Skin epidermis (tissue), 12 donors: Measurements from ENCODE around the gene TLE4.
"Not testable (repeated sequence)": the region's sequence is repeated elsewhere in the genome, so short reads cannot be mapped to it uniquely, and the experiment has no call there.

Experiments
- H3K27ac ChIP-seq, 21 experiments: fragments of 200-600 bp; sonication (generic) in 11 of 21; one replicate each; pipeline ENCODE4 v1.5.0; 2020; ENCODE audit warnings: mild to moderate bottlenecking in 3 of 21, inconsistent platforms in 2 of 21, moderate library complexity in 2 of 21
- H3K4me3 ChIP-seq, 7 experiments: fragments of 200-600 bp; sonication (generic) in 2 of 7; one replicate each; pipeline ENCODE4 v1.5.0; 2020; ENCODE audit warnings: inconsistent platforms in 2 of 7, mild to moderate bottlenecking in 2 of 7, moderate library complexity in 1 of 7

Gene TLE4

DNA sequence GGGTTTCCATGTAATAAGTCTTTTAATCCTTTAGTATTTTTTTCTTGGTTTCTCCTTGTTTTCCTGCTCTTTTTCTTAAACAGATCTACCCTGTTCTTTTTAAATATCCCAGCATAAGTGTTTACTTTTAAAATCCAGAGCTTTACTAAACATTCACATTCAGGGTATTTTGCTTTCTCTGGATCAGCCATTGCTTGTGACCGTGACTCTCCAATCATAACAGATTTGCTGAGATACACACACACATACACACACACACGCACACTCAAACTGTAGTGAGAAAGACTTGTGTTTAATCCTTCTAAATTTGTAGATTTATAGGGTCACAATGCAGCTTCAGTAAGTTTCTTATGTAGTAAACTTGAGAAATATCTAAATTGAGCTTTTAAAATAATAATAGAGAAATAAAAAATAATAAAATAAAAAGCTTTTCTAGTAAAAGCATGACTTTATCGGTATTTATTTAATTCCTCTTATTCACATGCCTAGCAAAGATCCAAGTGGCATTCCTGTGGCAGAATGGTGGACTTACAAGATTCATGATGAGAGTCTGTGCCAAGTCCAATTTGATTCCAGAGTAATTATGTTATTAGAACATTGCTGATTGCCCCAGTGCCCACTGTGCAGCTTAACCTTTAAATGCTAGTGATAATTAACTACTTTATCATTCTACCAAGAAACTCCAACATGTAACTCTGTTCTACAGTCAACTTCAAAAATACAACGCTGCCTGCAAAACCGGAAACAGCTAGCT, 129.0 kb downstream of the TLE4 start:
- H3K4me3 ChIP-seq: no peak overlapping the region
- H3K27ac ChIP-seq: no peak overlapping the region

DNA sequence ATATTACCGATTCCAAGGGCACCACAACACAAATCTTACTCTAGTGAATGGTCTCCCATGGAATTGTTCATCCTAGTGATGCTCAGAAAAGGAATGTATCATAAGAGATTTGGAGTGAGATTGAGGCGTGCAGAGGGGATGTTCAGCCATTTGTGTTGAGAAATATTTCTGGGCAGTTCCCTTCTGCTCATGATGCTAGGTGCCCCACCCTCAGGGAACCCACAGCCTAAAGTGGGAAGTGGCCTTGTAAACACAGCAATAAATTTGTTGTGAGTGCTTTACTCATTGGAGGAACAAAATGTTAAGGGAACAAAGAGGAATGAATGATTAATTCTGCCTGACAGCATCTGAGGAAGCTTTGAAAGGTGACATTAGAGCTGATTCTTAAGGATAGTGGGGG, 129.9 kb downstream of the TLE4 start:
- Histone ChIP-seq H3K4me3 (no peak overlapping the region), H3K27ac (no peak overlapping the region)

DNA sequence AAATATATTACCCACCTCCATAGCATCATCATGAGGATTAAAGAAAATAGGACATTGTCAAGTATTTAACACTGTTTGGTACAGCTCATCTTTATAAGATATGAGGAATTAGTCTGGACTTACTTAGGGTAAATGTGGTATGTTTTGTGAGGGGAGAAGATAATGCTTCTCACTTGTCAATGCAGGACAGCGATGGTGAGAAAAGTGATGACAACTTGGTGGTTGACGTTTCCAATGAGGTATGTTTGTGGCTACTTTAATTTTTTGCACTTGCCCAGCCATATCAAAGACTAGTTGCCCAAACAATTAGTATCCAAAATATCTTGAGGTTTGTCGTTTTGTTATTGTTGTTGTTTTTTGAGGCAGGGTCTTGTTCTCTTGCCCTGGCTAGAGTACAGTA, 133.9 kb downstream of the TLE4 start:
- Histone ChIP-seq H3K4me3 (no peak overlapping the region), H3K27ac (no peak overlapping the region)

DNA sequence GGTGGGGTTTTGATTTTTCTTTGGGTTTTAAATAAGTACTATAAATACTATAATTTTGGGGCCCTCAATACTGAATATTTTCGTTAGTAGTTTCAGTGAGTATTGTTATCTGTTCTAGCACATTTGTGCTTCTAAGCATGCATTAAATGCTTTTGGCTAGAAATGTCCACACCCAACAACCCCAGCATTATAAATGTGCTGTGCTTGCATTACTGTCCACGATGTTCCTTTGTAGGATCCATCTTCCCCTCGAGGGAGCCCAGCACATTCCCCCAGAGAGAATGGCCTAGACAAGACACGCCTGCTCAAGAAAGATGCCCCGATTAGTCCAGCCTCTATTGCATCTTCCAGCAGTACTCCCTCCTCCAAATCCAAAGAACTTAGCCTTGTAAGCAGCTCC, 134.7 kb downstream of the TLE4 start:
- Histone ChIP-seq H3K4me3 (no peak overlapping the region), H3K27ac (no peak overlapping the region)

DNA sequence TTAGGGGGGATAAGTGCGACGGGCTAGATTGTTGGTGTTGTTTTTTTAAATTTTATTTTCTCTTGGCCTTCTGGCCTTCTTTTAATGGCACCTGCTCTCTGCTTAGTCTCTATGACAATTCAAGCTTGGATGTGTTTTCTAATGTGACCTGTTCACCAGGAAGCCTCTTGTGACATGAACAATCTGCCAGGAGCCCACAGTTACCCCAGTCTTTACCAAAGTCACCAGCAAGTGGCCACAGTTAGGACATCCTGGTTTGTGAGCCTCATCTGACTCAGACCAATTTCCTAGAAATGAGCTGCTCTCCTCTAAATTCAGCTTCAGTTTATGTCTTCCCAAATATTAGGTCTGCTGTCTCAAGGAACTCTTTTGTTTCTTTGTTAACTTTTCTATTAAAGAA, 135.8 kb downstream of the TLE4 start:
- no peak overlapping the region for H3K4me3 ChIP-seq
- H3K27ac ChIP-seq: no peak overlapping the region

DNA sequence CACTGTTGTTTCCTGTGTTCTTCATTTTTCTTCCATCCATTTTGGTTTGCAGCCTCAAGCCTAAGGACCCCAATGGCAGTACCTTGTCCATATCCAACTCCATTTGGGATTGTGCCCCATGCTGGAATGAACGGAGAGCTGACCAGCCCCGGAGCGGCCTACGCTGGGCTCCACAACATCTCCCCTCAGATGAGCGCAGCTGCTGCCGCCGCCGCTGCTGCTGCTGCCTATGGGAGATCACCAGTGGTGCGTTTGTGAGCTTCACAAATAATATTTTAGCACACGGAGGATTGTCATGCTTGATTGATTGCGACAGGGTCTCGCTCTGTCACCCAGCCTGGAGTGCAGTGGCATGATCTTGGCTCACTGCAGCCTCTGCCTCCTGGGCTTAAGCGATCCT, 136.8 kb downstream of the TLE4 start:
- Histone ChIP-seq H3K27ac (no peak overlapping the region), H3K4me3 (no peak overlapping the region)

DNA sequence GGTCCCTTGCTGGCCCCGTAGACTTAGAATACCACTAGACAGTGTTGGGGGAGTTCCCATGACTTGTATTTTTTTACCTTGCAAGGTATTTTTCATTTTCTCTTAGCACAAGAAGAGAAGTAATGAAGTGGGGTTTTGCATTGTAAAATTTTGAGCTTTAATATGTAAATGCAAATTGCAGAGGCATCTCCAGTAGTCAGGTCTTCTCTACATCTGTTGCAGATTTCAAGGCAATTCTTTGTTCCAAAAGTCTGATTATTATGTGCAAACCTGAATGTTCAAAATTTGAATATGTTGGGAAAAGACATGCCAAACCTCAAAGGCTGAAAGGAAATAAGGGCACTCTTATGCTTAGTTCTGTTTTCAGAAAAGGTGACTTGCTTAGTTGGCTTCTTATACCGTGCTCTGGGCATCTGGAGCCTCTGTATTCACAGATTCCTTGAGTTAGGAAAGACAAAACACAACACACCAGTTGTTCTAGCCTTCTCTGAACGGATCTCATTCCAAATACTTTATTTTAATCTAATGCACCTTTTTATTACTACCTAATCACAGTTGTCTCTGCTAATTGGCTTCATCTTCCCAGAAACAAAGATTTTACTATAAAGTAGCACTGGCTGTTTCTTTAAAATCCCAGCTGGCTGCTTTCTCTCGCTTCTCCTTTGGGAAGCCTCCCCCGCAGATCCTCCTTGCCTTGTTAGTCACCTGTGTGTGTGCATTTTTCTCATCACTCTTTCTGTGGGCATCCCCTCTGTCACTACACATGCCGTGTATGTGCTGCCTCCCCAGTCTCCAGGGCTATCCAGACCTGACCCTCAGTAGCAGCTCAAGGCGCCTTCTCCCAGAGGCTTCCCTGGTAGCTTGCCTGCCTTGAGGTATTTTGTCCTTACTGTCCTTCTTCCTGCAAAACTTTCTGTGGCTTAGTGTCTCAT, 138.2 kb downstream of the TLE4 start:
- no peak overlapping the region for H3K27ac ChIP-seq
- H3K4me3 ChIP-seq: no peak overlapping the region

DNA sequence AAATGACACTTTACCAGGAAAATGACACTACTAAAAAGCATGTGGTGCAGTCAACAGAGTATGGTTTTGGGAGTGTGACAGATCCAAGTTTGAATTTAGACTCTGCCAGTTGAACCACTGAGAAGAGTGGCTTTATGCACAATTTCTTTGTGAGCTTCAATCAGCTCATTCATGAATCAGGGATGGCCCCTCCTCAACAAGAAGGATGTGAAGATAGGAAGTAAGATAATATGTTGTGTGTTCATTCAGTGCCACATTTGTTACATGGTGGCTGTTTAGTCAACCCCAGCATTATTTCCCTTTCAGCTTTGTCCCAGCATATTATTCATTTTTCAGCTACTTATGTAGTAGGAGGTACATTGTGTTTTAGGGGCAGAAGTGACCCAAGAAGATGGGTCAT, 140.1 kb downstream of the TLE4 start:
- Histone ChIP-seq H3K4me3 (no peak overlapping the region), H3K27ac (no peak overlapping the region)

DNA sequence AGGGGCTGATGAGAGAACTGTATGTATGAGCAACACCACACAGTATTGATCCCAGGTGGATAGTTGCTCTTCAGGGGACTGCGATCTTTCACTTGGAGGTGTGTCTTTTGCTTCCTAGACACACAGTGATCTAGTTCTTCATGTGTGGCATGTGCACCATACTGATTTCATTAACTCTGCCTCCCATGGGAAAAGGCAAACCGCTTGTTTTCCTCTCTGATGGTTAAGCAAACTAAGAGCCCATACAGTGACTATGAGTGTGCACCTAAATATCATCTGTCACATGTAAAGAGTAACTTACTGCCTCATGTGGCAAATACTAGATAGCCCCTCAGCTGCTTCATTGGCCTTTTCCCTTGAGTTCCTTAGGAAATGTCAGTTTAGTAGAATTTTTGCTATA, 147.3 kb downstream of the TLE4 start:
- Histone ChIP-seq H3K4me3 (no peak overlapping the region), H3K27ac (no peak overlapping the region)

DNA sequence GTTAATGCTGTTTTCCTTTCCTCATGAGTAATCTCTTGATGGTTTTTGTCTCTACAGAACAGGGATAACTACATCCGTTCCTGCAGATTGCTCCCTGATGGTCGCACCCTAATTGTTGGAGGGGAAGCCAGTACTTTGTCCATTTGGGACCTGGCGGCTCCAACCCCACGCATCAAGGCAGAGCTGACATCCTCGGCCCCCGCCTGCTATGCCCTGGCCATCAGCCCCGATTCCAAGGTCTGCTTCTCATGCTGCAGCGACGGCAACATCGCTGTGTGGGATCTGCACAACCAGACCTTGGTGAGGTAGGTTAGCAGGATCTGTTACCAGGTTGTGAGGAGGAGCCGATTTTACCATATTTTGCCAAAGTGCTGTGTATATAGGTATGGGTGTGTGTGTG, 148.2 kb downstream of the TLE4 start:
- Histone ChIP-seq H3K27ac (no peak overlapping the region), H3K4me3 (no peak overlapping the region)

DNA sequence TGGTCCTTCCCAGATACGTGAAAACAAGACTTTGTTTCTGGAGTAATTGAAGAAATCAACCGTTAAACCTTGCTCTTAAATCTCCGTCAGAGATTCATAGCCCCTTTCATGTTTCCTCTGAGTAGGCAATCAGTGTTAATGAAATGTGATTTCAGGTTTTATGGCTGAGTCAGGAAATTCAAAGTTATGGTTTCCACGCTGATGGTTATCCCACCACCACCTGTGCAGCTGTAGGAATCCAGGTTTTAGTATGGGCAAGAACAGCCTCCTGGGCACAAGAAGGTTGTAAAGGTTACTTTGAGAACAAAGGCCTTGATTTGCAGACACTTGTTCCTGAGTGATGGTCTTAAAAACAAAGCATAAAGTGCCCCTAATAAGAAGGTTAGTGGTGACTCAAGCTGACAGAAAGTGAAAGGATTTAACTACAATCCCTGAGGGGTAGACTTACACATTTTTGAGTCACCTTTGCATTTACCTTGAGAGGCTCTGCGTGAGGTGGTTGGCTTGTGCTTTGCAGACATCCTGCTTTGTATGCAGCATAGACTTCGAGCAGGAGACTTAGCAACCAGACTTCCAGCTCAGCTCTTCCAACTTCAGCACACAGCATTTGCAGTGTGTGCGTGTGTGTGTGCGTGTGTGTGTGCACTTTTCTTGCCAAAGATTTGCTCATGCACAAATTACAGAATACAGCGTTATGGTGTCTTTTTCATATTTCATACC, 159.6 kb downstream of the TLE4 start:
- no peak overlapping the region for H3K4me3 ChIP-seq
- H3K27ac ChIP-seq: no peak overlapping the region

DNA sequence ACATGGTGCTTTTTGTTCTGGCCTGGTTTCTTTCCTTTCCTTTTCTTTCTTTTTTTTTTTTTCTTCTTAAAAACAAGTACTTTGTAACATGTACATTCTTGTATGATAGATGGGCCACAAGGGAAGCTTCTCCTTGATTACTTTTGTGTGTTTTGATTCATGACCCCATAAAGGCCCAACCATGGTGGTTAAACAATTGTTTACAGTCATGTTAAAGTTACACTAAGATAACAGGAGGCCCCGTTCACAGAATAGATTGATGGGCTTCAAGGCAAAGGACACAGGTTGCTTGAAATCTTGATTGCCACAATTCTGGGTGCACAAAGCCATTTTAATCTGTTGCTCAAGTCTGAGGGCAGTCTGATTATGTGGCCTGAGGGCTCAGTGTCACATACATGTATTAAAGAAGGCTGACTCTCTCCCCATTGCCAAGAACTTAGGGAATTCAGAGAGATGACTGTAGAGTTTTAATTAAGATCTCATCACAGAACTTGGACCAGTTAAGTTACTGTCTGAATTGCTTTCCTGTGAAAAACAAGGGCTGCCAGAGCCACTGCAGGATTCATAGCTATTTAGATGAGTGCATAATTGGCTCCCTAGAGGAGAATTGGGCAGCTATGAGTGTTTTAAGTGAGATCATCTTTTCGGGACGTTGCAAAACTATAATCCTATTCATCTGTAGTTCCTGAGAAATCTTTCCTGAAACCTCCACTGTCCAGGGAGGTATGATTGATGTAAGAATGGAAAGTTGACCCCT, 163.4 kb downstream of the TLE4 start:
- H3K4me3 ChIP-seq: no peak overlapping the region
- H3K27ac ChIP-seq: no peak overlapping the region

DNA sequence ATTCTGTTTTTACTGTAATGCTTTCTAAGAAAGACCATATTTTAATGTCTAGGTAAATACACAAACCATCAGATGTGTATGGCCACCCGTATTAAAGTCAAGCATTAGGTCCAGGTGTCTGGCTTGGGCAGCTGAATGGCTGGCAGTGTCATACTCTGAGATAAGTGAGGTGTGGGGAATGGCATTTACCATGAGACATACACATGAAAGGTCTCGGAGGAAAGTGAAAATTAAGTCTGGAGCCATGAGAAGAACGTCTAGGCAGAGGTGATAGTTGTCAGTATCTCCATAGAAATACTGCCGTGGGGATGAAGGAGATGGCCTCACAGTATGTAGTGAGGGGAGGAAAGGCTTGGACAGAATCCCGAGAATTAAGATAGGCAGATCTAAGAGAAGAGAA, 164.3 kb downstream of the TLE4 start:
- Histone ChIP-seq H3K4me3 (no peak overlapping the region), H3K27ac (no peak overlapping the region)

DNA sequence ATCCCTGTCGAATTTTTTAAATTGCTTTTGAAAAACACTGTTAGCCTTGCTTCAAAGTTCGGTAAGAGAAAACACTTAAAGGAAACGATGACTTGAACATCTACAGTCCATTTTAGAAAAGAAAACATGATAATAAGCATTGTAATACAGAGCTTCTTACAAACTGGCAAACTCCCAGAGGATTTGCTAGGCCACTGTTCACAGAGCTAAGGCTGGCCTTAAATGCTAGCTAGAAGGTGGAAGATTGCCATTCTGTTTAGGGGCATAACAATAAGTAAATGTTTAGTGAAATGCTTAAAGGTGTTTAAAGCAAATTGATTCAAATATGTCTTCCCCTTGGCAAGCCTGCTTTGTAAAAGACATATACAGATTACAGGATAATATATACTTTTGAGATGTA, 169.6 kb downstream of the TLE4 start:
- Histone ChIP-seq H3K4me3 (no peak overlapping the region), H3K27ac (no peak overlapping the region)

DNA sequence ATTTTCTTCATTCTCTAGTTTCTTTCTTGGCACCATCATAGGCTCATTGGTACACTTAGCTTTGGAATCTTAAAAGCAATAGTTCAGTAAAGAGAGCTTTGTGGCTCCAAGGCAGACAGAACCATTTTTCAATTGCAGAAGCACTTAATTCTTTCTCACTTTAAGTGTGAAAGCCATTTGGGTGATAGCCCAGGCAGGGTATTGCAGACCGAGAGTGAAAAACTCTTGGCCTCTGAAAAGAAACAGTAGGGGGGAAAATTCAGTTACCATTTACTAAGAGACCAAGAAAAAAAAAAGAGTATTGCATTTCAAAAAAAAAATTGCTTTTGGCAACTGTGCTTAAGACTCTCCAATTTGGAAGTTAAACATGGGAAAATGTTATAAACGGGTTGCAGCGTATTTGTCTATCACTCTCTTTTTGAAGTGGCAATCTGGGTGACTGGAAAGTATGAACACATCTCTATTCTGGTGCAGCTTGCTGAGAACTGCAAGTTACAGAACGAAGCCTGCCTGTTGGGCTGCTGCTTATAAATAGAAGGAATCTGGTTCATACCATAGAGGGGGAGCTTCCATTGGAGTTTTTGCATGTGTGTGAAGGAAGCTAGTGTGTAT, 170.5 kb downstream of the TLE4 start:
- Histone ChIP-seq H3K4me3 (no peak overlapping the region), H3K27ac (no peak overlapping the region)

DNA sequence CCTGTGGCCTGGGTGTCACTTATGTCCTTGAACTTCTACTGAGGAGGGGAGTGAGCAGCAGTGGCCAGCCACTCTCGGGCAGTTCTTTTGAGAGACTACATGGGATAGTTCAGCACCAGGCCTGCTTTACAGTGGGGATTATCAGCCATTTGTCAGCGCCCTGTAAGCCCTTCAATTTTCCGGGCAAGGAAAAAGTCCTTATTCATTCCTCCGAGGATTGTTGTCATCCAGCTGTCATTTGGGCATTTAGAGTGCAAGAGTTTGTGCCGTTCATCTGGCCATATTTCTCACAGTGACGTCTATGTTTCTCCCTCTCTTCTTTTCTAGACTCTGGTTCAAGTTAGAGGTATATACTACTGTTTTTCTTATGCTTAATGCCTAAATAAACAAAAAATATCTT, 172.8 kb downstream of the TLE4 start:
- no peak overlapping the region for H3K27ac ChIP-seq
- H3K4me3 ChIP-seq: no peak overlapping the region

DNA sequence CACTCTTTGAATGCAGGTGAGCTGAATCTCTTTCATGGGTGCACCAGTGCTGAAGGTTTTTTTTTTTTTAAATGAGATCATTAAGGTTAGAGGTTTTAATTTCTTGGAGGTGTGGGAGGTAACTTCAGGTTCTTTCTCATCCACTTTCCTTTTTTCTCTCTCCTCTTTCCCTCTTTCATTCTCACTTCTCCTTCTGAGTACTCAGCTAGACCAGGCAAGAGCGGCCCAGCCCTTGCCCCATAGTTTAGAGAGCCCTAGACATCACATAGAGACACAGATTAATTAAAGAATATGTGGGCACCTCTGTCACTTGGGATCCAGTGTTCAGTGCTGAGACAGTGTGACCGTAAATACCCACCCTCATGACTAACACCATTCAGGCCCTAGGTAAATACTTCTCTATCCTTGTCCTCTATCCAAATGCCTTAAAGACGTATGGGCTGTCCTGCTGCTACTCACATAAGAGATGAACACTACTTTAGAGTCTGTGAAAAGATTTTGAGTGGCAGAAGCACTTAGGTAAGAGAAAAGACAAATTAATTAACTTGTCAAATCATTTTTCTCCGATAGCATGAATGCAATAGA, 174.1 kb downstream of the TLE4 start:
- no peak overlapping the region for H3K27ac ChIP-seq
- H3K4me3 ChIP-seq: no peak overlapping the region

DNA sequence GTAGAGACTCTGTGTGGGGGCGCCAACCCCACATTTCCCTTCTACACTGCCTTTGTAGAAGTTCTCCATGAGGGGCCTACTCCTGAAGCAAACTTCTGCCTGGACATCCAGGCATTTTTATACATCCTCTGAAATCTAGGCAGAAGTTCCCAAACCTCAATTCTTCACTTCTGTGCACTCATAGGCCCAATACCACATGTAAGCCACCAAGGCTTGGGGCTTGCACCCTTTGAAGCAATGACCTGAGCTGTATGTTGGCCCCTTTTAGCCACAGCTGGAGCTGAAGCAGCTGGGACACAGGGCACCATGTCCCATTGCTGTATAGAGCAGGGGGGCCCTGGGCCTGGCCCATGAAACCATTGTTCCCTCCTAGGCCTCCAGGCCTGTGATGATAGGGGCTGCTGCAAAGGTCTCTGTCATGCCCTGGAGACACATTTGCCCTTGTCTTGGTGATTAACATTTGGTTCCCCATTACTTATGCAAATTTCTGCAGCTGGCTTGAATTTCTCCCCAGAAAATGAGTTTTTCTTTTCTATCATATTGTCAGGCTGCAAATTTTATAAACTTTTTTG, 180.2 kb downstream of the TLE4 start:
- not testable (repeated sequence) for H3K4me3 ChIP-seq, H3K27ac ChIP-seq

DNA sequence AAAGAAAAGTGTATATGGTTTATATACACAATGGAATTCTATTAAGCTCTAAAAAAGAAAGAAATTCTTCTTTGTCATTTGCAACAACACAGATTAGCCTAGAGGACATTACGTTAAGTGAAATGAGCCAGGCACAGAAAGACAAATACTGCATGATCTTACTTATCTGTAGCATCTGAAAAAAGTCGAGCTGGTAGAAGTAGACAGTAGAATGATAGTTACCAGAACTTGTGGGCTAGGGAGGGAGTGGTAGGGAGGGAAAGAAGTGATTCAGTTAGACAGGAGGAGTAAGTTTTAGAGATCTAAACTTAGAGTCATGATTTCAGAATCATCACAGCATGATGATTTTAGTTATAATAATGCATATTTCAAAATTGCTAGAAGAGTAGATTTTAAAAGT, 184.6 kb downstream of the TLE4 start:
- Histone ChIP-seq H3K4me3 (no peak overlapping the region), H3K27ac (no peak overlapping the region)
